ENCODE measurements around the gene FYN. TPM values are rescaled to one million over a fixed set of nuclear protein-coding genes. Genes with fewer than 3 reads are reported as not detected.

Gene FYN
- total and polyA plus RNA-seq, 4 experiments from 2014 or later: 338 to 713 (median 564) TPM

- Mint-ChIP-seq H3K9me3 (peaks cover 0 to 7% (median 0%) of the 10 kb centered on the region in 8 donors), H3K27me3 (no peaks in the 10 kb centered on the region), H3K36me3 (peaks cover 40 to 47% of the 10 kb centered on the region in 2 donors), H3K27ac (peak overlapping the region; percentile 30 to 97 (median 87)), H3K4me3 (peak overlapping the region in 6 of 8 donors; percentile 1 to 76 (median 30)), H3K4me1 (peaks cover 77 to 93% (median 85%) of the 10 kb centered on the region in 4 donors)
- Histone ChIP-seq H3K4me3 (ENCODE audit: low read length in 2 of 2) (no peak overlapping the region), H3K36me3 (ENCODE audit: insufficient read depth, low read length) (no peaks in the 10 kb centered on the region), H3K9me3 (ENCODE audit: control insufficient read depth in 1 of 2, low read length in 2 of 2) (no peaks in the 10 kb centered on the region), H3K4me1 (ENCODE audit: insufficient read depth, low read length) (peaks cover 91% of the 10 kb centered on the region), H3K27me3 (ENCODE audit: insufficient read depth, low read length) (no peaks in the 10 kb centered on the region), H3K27ac (ENCODE audit: low read depth, low read length) (peak overlapping the region; percentile 18)
- POLR2A ChIA-PET (ENCODE audit: partially characterized antibody): interaction anchor here (0.5 to 6.4 kb wide), 12 partner anchors 9 to 223 kb away, joined by 3 to 84 read pairs (median 4); partner anchors contain the start of gene FYN
- intact Hi-C loops (cut with micrococcal nuclease): no loop called here
- no peak for DNase-seq
- CTCF ChIA-PET (ENCODE audit: partially characterized antibody): interaction anchor here (0.8 to 2.0 kb wide), 9 partner anchors 9 to 203 kb away, joined by 3 to 8 read pairs (median 3); no protein-coding TSS in a partner anchor
These were observed 102.8 kb downstream of the FYN start for GRCh38 chr6:111770263-111771093.

GRCh38 chr6:111769365-111770152, 103.7 kb downstream of the FYN start:
- Mint-ChIP-seq H3K27ac (peak overlapping the region; percentile 81 to 100 (median 99)), H3K27me3 (no peaks in the 10 kb centered on the region), H3K9me3 (peaks cover 0 to 7% (median 0%) of the 10 kb centered on the region in 8 donors), H3K4me1 (peaks cover 79 to 93% (median 85%) of the 10 kb centered on the region in 4 donors), H3K4me3 (peak overlapping the region in 5 of 8 donors; percentile 19 to 89 (median 60)), H3K36me3 (peaks cover 40 to 46% of the 10 kb centered on the region in 2 donors)
- DNase-seq: no peak
- H3K36me3 ChIP-seq (ENCODE audit: insufficient read depth, low read length): no peaks in the 10 kb centered on the region
- no peak overlapping the region for H3K4me3 ChIP-seq (ENCODE audit: low read length in 2 of 2)
- POLR2A ChIA-PET (ENCODE audit: partially characterized antibody): interaction anchor here (0.6 to 6.4 kb wide), 10 partner anchors 9 to 104 kb away, joined by 3 to 84 read pairs (median 5); partner anchors contain the start of gene FYN
- intact Hi-C loops (cut with micrococcal nuclease): loop anchor here (1.0 kb wide), 2 partner anchors 8 to 10 kb away; no protein-coding TSS in a partner anchor
- H3K27me3 ChIP-seq (ENCODE audit: insufficient read depth, low read length): no peaks in the 10 kb centered on the region
- CTCF ChIA-PET (ENCODE audit: partially characterized antibody): interaction anchor here (0.8 to 2.0 kb wide), 9 partner anchors 10 to 92 kb away, joined by 3 to 8 read pairs (median 4); no protein-coding TSS in a partner anchor
- no peaks in the 10 kb centered on the region for H3K9me3 ChIP-seq (ENCODE audit: control insufficient read depth in 1 of 2, low read length in 2 of 2)
- peak overlapping the region; percentile 18 for H3K27ac ChIP-seq (ENCODE audit: low read depth, low read length)
- peaks cover 91% of the 10 kb centered on the region for H3K4me1 ChIP-seq (ENCODE audit: insufficient read depth, low read length)

GRCh38 chr6:111768431-111768770, 104.9 kb downstream of the FYN start:
- no peaks in the 10 kb centered on the region for H3K27me3 Mint-ChIP-seq
- peaks cover 92% of the 10 kb centered on the region for H3K4me1 ChIP-seq (ENCODE audit: insufficient read depth, low read length)
- no peak for DNase-seq
- ChIA-PET POLR2A (ENCODE audit: partially characterized antibody) (interaction anchor here (1.1 to 6.4 kb wide), 8 partner anchors 8 to 94 kb away, joined by 3 to 84 read pairs (median 6); no protein-coding TSS in a partner anchor), CTCF (ENCODE audit: partially characterized antibody) (interaction anchor here (1.0 to 2.0 kb wide), 5 partner anchors 9 to 101 kb away, joined by 3 to 5 read pairs (median 4); no protein-coding TSS in a partner anchor)
- H3K36me3 Mint-ChIP-seq: peaks cover 40 to 44% of the 10 kb centered on the region in 2 donors
- H3K27me3 ChIP-seq (ENCODE audit: insufficient read depth, low read length): no peaks in the 10 kb centered on the region
- intact Hi-C loops (cut with micrococcal nuclease): no loop called here
- H3K36me3 ChIP-seq (ENCODE audit: insufficient read depth, low read length): no peaks in the 10 kb centered on the region
- no peaks in the 10 kb centered on the region for H3K9me3 ChIP-seq (ENCODE audit: control insufficient read depth in 1 of 2, low read length in 2 of 2)
- H3K9me3 Mint-ChIP-seq: peaks cover 0 to 7% (median 0%) of the 10 kb centered on the region in 8 donors
- no peak overlapping the region for H3K4me3 ChIP-seq (ENCODE audit: low read length in 2 of 2)
- H3K27ac ChIP-seq (ENCODE audit: low read depth, low read length): peak overlapping the region; percentile 99
- H3K4me1 Mint-ChIP-seq: peaks cover 80 to 94% (median 88%) of the 10 kb centered on the region in 4 donors
- peak overlapping the region in 5 of 8 donors; percentile 11 to 89 (median 18) for H3K4me3 Mint-ChIP-seq
- peak overlapping the region; percentile 97 to 100 (median 99) for H3K27ac Mint-ChIP-seq

GRCh38 chr6:111767752-111768430, 105.4 kb downstream of the FYN start:
- Histone ChIP-seq H3K9me3 (ENCODE audit: control insufficient read depth in 1 of 2, low read length in 2 of 2) (no peaks in the 10 kb centered on the region), H3K4me1 (ENCODE audit: insufficient read depth, low read length) (peaks cover 97% of the 10 kb centered on the region), H3K36me3 (ENCODE audit: insufficient read depth, low read length) (no peaks in the 10 kb centered on the region), H3K4me3 (ENCODE audit: low read length in 2 of 2) (no peak overlapping the region), H3K27ac (ENCODE audit: low read depth, low read length) (peak overlapping the region; percentile 99), H3K27me3 (ENCODE audit: insufficient read depth, low read length) (no peaks in the 10 kb centered on the region)
- Mint-ChIP-seq H3K4me1 (peaks cover 83 to 99% (median 93%) of the 10 kb centered on the region in 4 donors), H3K36me3 (peaks cover 40 to 45% of the 10 kb centered on the region in 2 donors), H3K9me3 (peaks cover 0 to 7% (median 0%) of the 10 kb centered on the region in 8 donors), H3K4me3 (peak overlapping the region in 7 of 8 donors; percentile 9 to 89 (median 52)), H3K27me3 (no peaks in the 10 kb centered on the region), H3K27ac (peak overlapping the region; percentile 97 to 100 (median 99))
- peak; percentile 53 to 77 (median 60) for DNase-seq
- ChIA-PET CTCF (ENCODE audit: partially characterized antibody) (interaction anchor here (0.7 to 2.1 kb wide), 7 partner anchors 8 to 102 kb away, joined by 3 to 9 read pairs (median 4); no protein-coding TSS in a partner anchor), POLR2A (ENCODE audit: partially characterized antibody) (interaction anchor here (0.6 to 6.4 kb wide), 14 partner anchors 8 to 225 kb away, joined by 3 to 84 read pairs (median 6); partner anchors contain the start of gene FYN)
- intact Hi-C loops (cut with micrococcal nuclease): no loop called here

GRCh38 chr6:111766201-111766857, 106.9 kb downstream of the FYN start:
- no peaks in the 10 kb centered on the region for H3K27me3 ChIP-seq (ENCODE audit: insufficient read depth, low read length)
- peak overlapping the region; percentile 99 for H3K27ac ChIP-seq (ENCODE audit: low read depth, low read length)
- ChIA-PET POLR2A (ENCODE audit: partially characterized antibody) (interaction anchor here (1.1 to 6.4 kb wide), 11 partner anchors 6 to 227 kb away, joined by 3 to 84 read pairs (median 4); partner anchors contain the start of gene FYN), CTCF (ENCODE audit: partially characterized antibody) (interaction anchor here (0.9 to 2.1 kb wide), 5 partner anchors 8 to 98 kb away, joined by 3 to 9 read pairs (median 3); no protein-coding TSS in a partner anchor)
- peak overlapping the region; percentile 97 to 100 (median 99) for H3K27ac Mint-ChIP-seq
- H3K9me3 Mint-ChIP-seq: peaks cover 0 to 7% (median 0%) of the 10 kb centered on the region in 8 donors
- DNase-seq: no peak
- H3K4me1 ChIP-seq (ENCODE audit: insufficient read depth, low read length): peaks cover 99% of the 10 kb centered on the region
- intact Hi-C loops (cut with micrococcal nuclease): no loop called here
- no peak overlapping the region for H3K4me3 ChIP-seq (ENCODE audit: low read length in 2 of 2)
- peaks cover 30 to 40% of the 10 kb centered on the region in 2 donors for H3K36me3 Mint-ChIP-seq
- no peaks in the 10 kb centered on the region for H3K36me3 ChIP-seq (ENCODE audit: insufficient read depth, low read length)
- H3K4me3 Mint-ChIP-seq: peak overlapping the region; percentile 47 to 97 (median 77)
- H3K27me3 Mint-ChIP-seq: no peaks in the 10 kb centered on the region
- H3K4me1 Mint-ChIP-seq: peaks cover 87 to 100% (median 94%) of the 10 kb centered on the region in 4 donors
- H3K9me3 ChIP-seq (ENCODE audit: control insufficient read depth in 1 of 2, low read length in 2 of 2): no peaks in the 10 kb centered on the region
